Ectodermal cell (in vitro differentiated cells): ENCODE data around the gene MYL5.
A peak's percentile ranks its signal among the peaks of the same experiment; 100 is the strongest.

Experiments used
- H3K27ac ChIP-seq: 2 replicates; pipeline ENCODE4 v1.7.0; 2013; ENCODE audit warnings: mild to moderate bottlenecking, low read depth, low read length; ENCODE audit not compliant: insufficient read depth, poor library complexity, severe bottlenecking
- H3K27me3 ChIP-seq: 2 replicates; pipeline ENCODE4 v1.7.0; 2013; ENCODE audit warnings: mild to moderate bottlenecking, low read length; ENCODE audit not compliant: insufficient read depth, control insufficient read depth, poor library complexity, severe bottlenecking
- H3K36me3 ChIP-seq: one replicate; pipeline ENCODE4 v1.7.0; 2013; ENCODE audit warnings: low read length; ENCODE audit not compliant: control insufficient read depth, insufficient read depth
- H3K4me1 ChIP-seq: one replicate; pipeline ENCODE4 v1.7.0; 2013; ENCODE audit warnings: low read length; ENCODE audit not compliant: control insufficient read depth, insufficient read depth
- H3K4me3 ChIP-seq: 2 replicates; pipeline ENCODE4 v1.7.0; 2013; ENCODE audit warnings: low read depth, low read length, control low read depth; ENCODE audit not compliant: insufficient read depth
- H3K9me3 ChIP-seq: 2 replicates; pipeline ENCODE4 v1.7.0; 2013; ENCODE audit warnings: mild to moderate bottlenecking, low read length, moderate library complexity; ENCODE audit not compliant: control insufficient read depth
- WGBS, 2 experiments: methylation state at CpG; one replicate each; pipeline ENCODE4 v1.1.7; 2013; ENCODE audit warnings: missing lambda C conversion rate in 2 of 2; 5-methylcytosine and 5-hydroxymethylcytosine counted together

Gene MYL5

GRCh38 chr4:680551-680927, 6.2 kb downstream of the MYL5 start:
- WGBS, 2 experiments, result 54 to 57% methylated on average over 17 of the region's 17 CpGs
- peaks cover 12% of the 10 kb centered on the region for H3K27me3 ChIP-seq
- H3K9me3 ChIP-seq, result no peaks in the 10 kb centered on the region
- H3K4me3 ChIP-seq, result peak overlapping the region; percentile 46
- no peak overlapping the region for H3K27ac ChIP-seq
- H3K36me3 ChIP-seq, result no peaks in the 10 kb centered on the region
- H3K4me1 ChIP-seq, result no peaks in the 10 kb centered on the region

- H3K27me3 ChIP-seq, result peaks cover 12% of the 10 kb centered on the region
- H3K4me3 ChIP-seq, result peak overlapping the region; percentile 46
- H3K9me3 ChIP-seq, result no peaks in the 10 kb centered on the region
- H3K4me1 ChIP-seq, result no peaks in the 10 kb centered on the region
- H3K36me3 ChIP-seq, result no peaks in the 10 kb centered on the region
- 6 to 8% methylated on average over 44 to 52 of the region's 62 CpGs for WGBS, 2 experiments
- H3K27ac ChIP-seq, result no peak overlapping the region
These were observed 6.7 kb downstream of the MYL5 start for GRCh38 chr4:680928-681645.

GRCh38 chr4:681736-682451, 7.6 kb downstream of the MYL5 start:
- Histone ChIP-seq H3K4me1 (no peaks in the 10 kb centered on the region), H3K36me3 (no peaks in the 10 kb centered on the region), H3K4me3 (no peak overlapping the region), H3K27ac (no peak overlapping the region), H3K27me3 (peaks cover 12% of the 10 kb centered on the region), H3K9me3 (no peaks in the 10 kb centered on the region)
- 82 to 85% methylated on average over 55 to 57 of the region's 58 CpGs for WGBS, 2 experiments

GRCh38 chr4:682490-683172, 8.3 kb downstream of the MYL5 start:
- no peaks in the 10 kb centered on the region for H3K36me3 ChIP-seq
- WGBS, 2 experiments, result 94 to 95% methylated on average over 23 of the region's 23 CpGs

GRCh38 chr4:683247-683897, 9.0 kb downstream of the MYL5 start:
- Histone ChIP-seq H3K4me1 (no peaks in the 10 kb centered on the region), H3K9me3 (no peaks in the 10 kb centered on the region), H3K36me3 (no peaks in the 10 kb centered on the region), H3K27ac (no peak overlapping the region), H3K27me3 (peaks cover 13% of the 10 kb centered on the region), H3K4me3 (no peak overlapping the region)
- WGBS, 2 experiments, result 89 to 91% methylated on average over 25 of the region's 25 CpGs

More at GRCh38 chr4:682490-683172, 8.3 kb downstream of the MYL5 start:
- no peaks in the 10 kb centered on the region for H3K9me3 ChIP-seq
- H3K4me3 ChIP-seq, result no peak overlapping the region
- H3K27ac ChIP-seq, result no peak overlapping the region
- H3K4me1 ChIP-seq, result no peaks in the 10 kb centered on the region
- H3K27me3 ChIP-seq, result peaks cover 12% of the 10 kb centered on the region

- peaks cover 6% of the 10 kb centered on the region for H3K4me1 ChIP-seq
- H3K9me3 ChIP-seq, result no peaks in the 10 kb centered on the region
- no peak overlapping the region for H3K4me3 ChIP-seq
- WGBS, 2 experiments, result 56% methylated on average over 19 of the region's 19 CpGs
- H3K27me3 ChIP-seq, result peaks cover 20% of the 10 kb centered on the region
- no peak overlapping the region for H3K27ac ChIP-seq
- H3K36me3 ChIP-seq, result no peaks in the 10 kb centered on the region
These were observed 9.8 kb downstream of the MYL5 start for GRCh38 chr4:683982-684622.

- Histone ChIP-seq H3K4me3 (no peak overlapping the region), H3K9me3 (no peaks in the 10 kb centered on the region), H3K27ac (no peak overlapping the region), H3K4me1 (peaks cover 13% of the 10 kb centered on the region), H3K36me3 (no peaks in the 10 kb centered on the region), H3K27me3 (peaks cover 22% of the 10 kb centered on the region)
- 89% methylated on average over 21 of the region's 21 CpGs for WGBS, 2 experiments
These were observed 10.4 kb downstream of the MYL5 start for GRCh38 chr4:684623-685327.

GRCh38 chr4:685679-686412, 11.5 kb downstream of the MYL5 start:
- 93% methylated on average over 37 of the region's 37 CpGs for WGBS, 2 experiments

More at GRCh38 chr4:685679-686412, 11.5 kb downstream of the MYL5 start:
- H3K4me1 ChIP-seq, result peaks cover 19% of the 10 kb centered on the region
- H3K36me3 ChIP-seq, result no peaks in the 10 kb centered on the region
- H3K27ac ChIP-seq, result no peak overlapping the region
- peaks cover 11% of the 10 kb centered on the region for H3K27me3 ChIP-seq
- H3K9me3 ChIP-seq, result no peaks in the 10 kb centered on the region
- no peak overlapping the region for H3K4me3 ChIP-seq
